Measurements from ENCODE around the gene BTBD9. TPM values are rescaled to one million over a fixed set of nuclear protein-coding genes. Genes with fewer than 3 reads are reported as not detected.

Gene BTBD9
- total RNA-seq, 5 donors from 2014 or later (not counting 1 experiment from before 2014, with no cell fraction given) = 29.3 to 67.7 (median 38.1) TPM

DNA sequence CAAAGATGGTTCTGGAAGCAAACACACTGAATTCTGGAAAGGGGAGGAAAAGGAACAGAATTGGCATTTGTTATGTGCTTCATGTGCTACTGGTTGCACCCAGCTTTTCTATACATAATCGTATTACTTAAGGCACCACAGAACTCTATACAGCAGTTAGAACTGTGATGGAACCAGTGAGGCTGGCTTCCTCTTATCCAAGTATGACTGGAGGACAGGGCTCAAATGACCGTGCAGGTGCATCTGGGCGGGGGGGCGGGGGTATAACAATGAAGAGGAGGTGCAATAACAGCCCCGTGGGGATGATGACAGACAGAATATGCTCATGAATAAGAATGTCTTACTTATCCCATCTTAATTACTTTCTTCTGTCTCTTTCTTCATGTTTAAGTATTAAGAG is 144.2 kb downstream of the BTBD9 start:
- POLR2A ChIA-PET = no interaction called here
- no peak for ATAC-seq (replicated peaks in 1 of 4)
- H3K9me3 Mint-ChIP-seq = no peaks in the 10 kb centered on the region

DNA sequence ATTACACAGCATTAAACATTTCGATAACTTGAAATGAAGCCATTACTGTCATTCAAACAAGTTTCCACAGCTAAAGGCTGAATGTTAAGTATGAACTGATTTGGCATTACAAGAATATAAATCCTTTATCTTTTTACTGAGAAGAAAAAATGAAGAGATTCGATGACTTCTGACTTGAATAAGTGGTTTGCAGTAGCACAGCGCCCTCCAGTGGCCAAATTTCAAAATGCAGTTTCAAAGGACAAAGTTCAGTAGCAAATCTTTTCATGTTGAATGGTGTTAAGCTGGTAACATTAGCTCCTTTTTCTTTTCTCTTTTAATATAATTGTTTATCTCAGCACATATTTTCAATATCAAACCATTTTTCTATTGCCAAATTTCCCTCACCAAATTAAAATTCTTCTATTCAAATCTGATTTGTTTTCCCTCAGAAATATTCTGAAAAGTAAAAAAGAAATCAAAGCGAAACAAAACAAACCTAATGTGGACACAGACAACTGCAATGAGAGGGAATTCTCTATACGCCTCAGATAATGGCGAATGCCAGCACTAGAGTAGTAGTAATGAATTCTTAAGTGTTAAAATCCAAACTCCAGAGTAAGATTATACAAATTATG is 145.7 kb downstream of the BTBD9 start:
- Mint-ChIP-seq H3K27ac (no peak overlapping the region), H3K4me1 (peaks cover 0 to 4% (median 4%) of the 10 kb centered on the region in 3 donors)
- WGBS (ENCODE audit: insufficient coverage) = no CpG with 5 or more reads among the region's 6 CpGs

More for the DNA sequence above, 144.2 kb downstream of the BTBD9 start:
- Histone ChIP-seq H3K9me3 (no peaks in the 10 kb centered on the region), H3K4me3 (ENCODE audit: control insufficient read depth in 1 of 2, extremely low read depth in 1 of 2, low read length in 1 of 2) (no peak overlapping the region), H3K36me3 (ENCODE audit: control insufficient read depth in 2 of 2, extremely low read depth in 1 of 2, insufficient read depth in 1 of 2, low read length in 1 of 2) (no peaks in the 10 kb centered on the region), H3K27me3 (replicated peaks in 1 of 2; ENCODE audit: control insufficient read depth in 2 of 2, extremely low read depth in 1 of 2, insufficient read depth in 2 of 2, low read length in 1 of 2) (no peaks in the 10 kb centered on the region), H3K4me1 (ENCODE audit: control insufficient read depth in 1 of 2, extremely low read depth in 1 of 2, insufficient read depth in 2 of 2, low read length in 2 of 2) (no peaks in the 10 kb centered on the region), H3K27ac (ENCODE audit: low read length) (no peak overlapping the region)
- no peaks in the 10 kb centered on the region for H3K27me3 Mint-ChIP-seq
- no peaks in the 10 kb centered on the region for H3K36me3 Mint-ChIP-seq
- CTCF ChIA-PET = interaction anchor here in 1 of 2 donors (0.9 kb wide), 1 partner anchor 10 kb away, joined by 3 read pairs; no protein-coding TSS in a partner anchor
- H3K4me3 Mint-ChIP-seq = no peak overlapping the region
- WGBS (ENCODE audit: insufficient coverage) = no CpG with 5 or more reads among the region's 5 CpGs
- peaks cover 0 to 4% (median 4%) of the 10 kb centered on the region in 3 donors for H3K4me1 Mint-ChIP-seq
- H3K27ac Mint-ChIP-seq = no peak overlapping the region
- DNase-seq = no peak

DNA sequence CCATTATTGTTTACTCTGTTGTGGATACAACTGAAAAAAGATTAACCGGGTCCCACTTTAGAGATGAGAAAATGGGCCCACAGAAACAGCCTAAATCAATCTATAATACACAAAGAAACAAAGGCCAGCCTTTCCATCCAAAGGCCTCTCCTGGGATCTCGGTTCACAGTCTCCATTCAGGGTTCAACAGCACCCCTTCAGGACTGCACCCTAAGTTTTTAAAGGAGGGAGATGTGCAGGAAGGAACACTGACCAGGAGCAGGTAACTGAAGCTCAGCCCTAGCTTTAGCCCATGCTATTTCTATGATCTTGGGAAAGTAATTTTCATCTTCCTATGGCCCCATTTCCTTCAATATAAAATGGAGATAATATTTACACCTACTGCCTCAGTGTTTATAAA is 147.7 kb downstream of the BTBD9 start:
- H3K36me3 Mint-ChIP-seq = peaks cover 9% of the 10 kb centered on the region
- ATAC-seq (replicated peaks in 1 of 4) = no peak
- no peak overlapping the region for H3K27ac Mint-ChIP-seq

More for the DNA sequence above, 145.7 kb downstream of the BTBD9 start:
- H3K27me3 Mint-ChIP-seq = no peaks in the 10 kb centered on the region
- H3K4me3 Mint-ChIP-seq = no peak overlapping the region
- DNase-seq (peak; percentile 28 to 84 (median 70)), ATAC-seq (replicated peaks in 1 of 4) (peak in 1 of 4 experiments; percentile 50)
- CTCF ChIA-PET = interaction anchor here (0.5 to 2.0 kb wide), 19 partner anchors 9 to 802 kb away, joined by 3 to 15 read pairs (median 3); no protein-coding TSS in a partner anchor
- Histone ChIP-seq H3K36me3 (ENCODE audit: control insufficient read depth in 2 of 2, extremely low read depth in 1 of 2, insufficient read depth in 1 of 2, low read length in 1 of 2) (no peaks in the 10 kb centered on the region), H3K4me3 (ENCODE audit: control insufficient read depth in 1 of 2, extremely low read depth in 1 of 2, low read length in 1 of 2) (no peak overlapping the region), H3K27ac (ENCODE audit: low read length) (no peak overlapping the region), H3K27me3 (replicated peaks in 1 of 2; ENCODE audit: control insufficient read depth in 2 of 2, extremely low read depth in 1 of 2, insufficient read depth in 2 of 2, low read length in 1 of 2) (no peaks in the 10 kb centered on the region), H3K4me1 (ENCODE audit: control insufficient read depth in 1 of 2, extremely low read depth in 1 of 2, insufficient read depth in 2 of 2, low read length in 2 of 2) (no peaks in the 10 kb centered on the region), H3K9me3 (no peaks in the 10 kb centered on the region)
- POLR2A ChIA-PET = interaction anchor here in 1 of 2 donors (0.6 kb wide), 1 partner anchor 12 kb away, joined by 3 read pairs; no protein-coding TSS in a partner anchor
- peaks cover 5% of the 10 kb centered on the region for H3K36me3 Mint-ChIP-seq
- H3K9me3 Mint-ChIP-seq = no peaks in the 10 kb centered on the region

DNA sequence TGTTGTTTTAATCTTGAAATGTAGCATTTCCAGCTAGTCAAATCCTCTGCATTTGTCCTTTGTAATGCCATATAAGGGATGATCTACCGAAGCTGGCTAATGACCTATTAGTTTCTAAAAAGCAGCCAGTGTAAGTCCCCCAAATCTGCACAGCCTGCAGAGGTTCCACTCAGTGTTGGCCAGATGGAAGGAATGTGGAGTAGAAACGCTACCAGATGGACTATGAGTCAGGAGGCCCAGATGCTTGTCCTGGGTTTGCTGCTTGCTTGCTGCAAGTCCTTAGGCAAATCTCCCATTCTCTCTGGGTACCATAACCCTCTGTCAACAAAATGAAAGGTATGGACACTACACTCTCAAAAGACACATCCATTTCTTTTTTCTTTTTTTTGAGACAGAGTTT is 149.8 kb downstream of the BTBD9 start:
- H3K4me1 Mint-ChIP-seq = peaks cover 4 to 6% (median 4%) of the 10 kb centered on the region in 3 donors
- no peaks in the 10 kb centered on the region for H3K27me3 ChIP-seq (replicated peaks in 1 of 2; ENCODE audit: control insufficient read depth in 2 of 2, extremely low read depth in 1 of 2, insufficient read depth in 2 of 2, low read length in 1 of 2)

More for the DNA sequence above, 147.7 kb downstream of the BTBD9 start:
- WGBS (ENCODE audit: insufficient coverage) = no CpG with 5 or more reads among the region's 2 CpGs
- no peaks in the 10 kb centered on the region for H3K36me3 ChIP-seq (ENCODE audit: control insufficient read depth in 2 of 2, extremely low read depth in 1 of 2, insufficient read depth in 1 of 2, low read length in 1 of 2)
- ChIA-PET CTCF (no interaction called here), POLR2A (no interaction called here)
- Mint-ChIP-seq H3K4me1 (peaks cover 0 to 4% (median 4%) of the 10 kb centered on the region in 3 donors), H3K27me3 (no peaks in the 10 kb centered on the region), H3K9me3 (no peaks in the 10 kb centered on the region), H3K4me3 (no peak overlapping the region)
- no peaks in the 10 kb centered on the region for H3K27me3 ChIP-seq (replicated peaks in 1 of 2; ENCODE audit: control insufficient read depth in 2 of 2, extremely low read depth in 1 of 2, insufficient read depth in 2 of 2, low read length in 1 of 2)
- H3K4me3 ChIP-seq (ENCODE audit: control insufficient read depth in 1 of 2, extremely low read depth in 1 of 2, low read length in 1 of 2) = no peak overlapping the region
- H3K9me3 ChIP-seq = no peaks in the 10 kb centered on the region
- no peak overlapping the region for H3K27ac ChIP-seq (ENCODE audit: low read length)
- no peaks in the 10 kb centered on the region for H3K4me1 ChIP-seq (ENCODE audit: control insufficient read depth in 1 of 2, extremely low read depth in 1 of 2, insufficient read depth in 2 of 2, low read length in 2 of 2)
- no peak for DNase-seq

DNA sequence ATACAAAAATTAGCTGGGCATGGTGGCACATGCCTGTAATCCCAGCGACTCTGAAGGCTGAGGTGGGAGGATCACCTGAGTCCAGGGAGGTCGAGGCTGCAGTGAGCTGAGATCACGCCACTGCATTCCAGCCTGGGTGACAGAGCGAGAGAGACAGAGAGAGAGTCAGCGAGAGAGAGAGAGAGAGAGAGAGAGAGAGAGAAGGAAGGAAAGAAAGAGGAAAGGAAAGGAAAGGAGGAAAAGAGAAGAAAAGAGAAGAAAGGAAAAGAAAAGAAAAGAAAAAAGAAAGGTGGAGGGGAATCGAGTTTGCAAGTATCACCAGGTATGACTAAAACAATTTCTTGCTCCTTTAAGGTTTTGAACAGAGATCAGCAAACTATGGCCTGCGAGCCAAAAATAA is 152.3 kb downstream of the BTBD9 start:
- Histone ChIP-seq H3K27me3 (replicated peaks in 1 of 2; ENCODE audit: control insufficient read depth in 2 of 2, extremely low read depth in 1 of 2, insufficient read depth in 2 of 2, low read length in 1 of 2) (no peaks in the 10 kb centered on the region), H3K4me1 (ENCODE audit: control insufficient read depth in 1 of 2, extremely low read depth in 1 of 2, insufficient read depth in 2 of 2, low read length in 2 of 2) (no peaks in the 10 kb centered on the region), H3K9me3 (no peaks in the 10 kb centered on the region), H3K36me3 (ENCODE audit: control insufficient read depth in 2 of 2, extremely low read depth in 1 of 2, insufficient read depth in 1 of 2, low read length in 1 of 2) (peaks cover 0 to 5% of the 10 kb centered on the region in 2 donors), H3K4me3 (ENCODE audit: control insufficient read depth in 1 of 2, extremely low read depth in 1 of 2, low read length in 1 of 2) (no peak overlapping the region), H3K27ac (ENCODE audit: low read length) (no peak overlapping the region)
- ChIA-PET POLR2A (no interaction called here), CTCF (no interaction called here)
- ATAC-seq (replicated peaks in 1 of 4) = no peak
- Mint-ChIP-seq H3K27me3 (no peaks in the 10 kb centered on the region), H3K4me3 (no peak overlapping the region), H3K9me3 (no peaks in the 10 kb centered on the region), H3K27ac (no peak overlapping the region), H3K4me1 (peaks cover 0 to 6% (median 0%) of the 10 kb centered on the region in 3 donors), H3K36me3 (peaks cover 13% of the 10 kb centered on the region)
- 74% methylated on average over 5 of the region's 7 CpGs for WGBS (ENCODE audit: insufficient coverage)
- DNase-seq = no peak

More for the DNA sequence above, 149.8 kb downstream of the BTBD9 start:
- peaks cover 0 to 5% of the 10 kb centered on the region in 2 donors for H3K36me3 ChIP-seq (ENCODE audit: control insufficient read depth in 2 of 2, extremely low read depth in 1 of 2, insufficient read depth in 1 of 2, low read length in 1 of 2)
- DNase-seq (no peak), ATAC-seq (replicated peaks in 1 of 4) (no peak)
- no peaks in the 10 kb centered on the region for H3K27me3 Mint-ChIP-seq
- H3K4me1 ChIP-seq (ENCODE audit: control insufficient read depth in 1 of 2, extremely low read depth in 1 of 2, insufficient read depth in 2 of 2, low read length in 2 of 2) = no peaks in the 10 kb centered on the region
- no peaks in the 10 kb centered on the region for H3K9me3 Mint-ChIP-seq
- no peaks in the 10 kb centered on the region for H3K9me3 ChIP-seq
- no peak overlapping the region for H3K27ac ChIP-seq (ENCODE audit: low read length)
- ChIA-PET CTCF (no interaction called here), POLR2A (no interaction called here)
- peaks cover 13% of the 10 kb centered on the region for H3K36me3 Mint-ChIP-seq
- H3K4me3 ChIP-seq (ENCODE audit: control insufficient read depth in 1 of 2, extremely low read depth in 1 of 2, low read length in 1 of 2) = no peak overlapping the region
- no peak overlapping the region for H3K4me3 Mint-ChIP-seq
- no peak overlapping the region for H3K27ac Mint-ChIP-seq
- 93% methylated on average over 2 of the region's 2 CpGs for WGBS (ENCODE audit: insufficient coverage)

DNA sequence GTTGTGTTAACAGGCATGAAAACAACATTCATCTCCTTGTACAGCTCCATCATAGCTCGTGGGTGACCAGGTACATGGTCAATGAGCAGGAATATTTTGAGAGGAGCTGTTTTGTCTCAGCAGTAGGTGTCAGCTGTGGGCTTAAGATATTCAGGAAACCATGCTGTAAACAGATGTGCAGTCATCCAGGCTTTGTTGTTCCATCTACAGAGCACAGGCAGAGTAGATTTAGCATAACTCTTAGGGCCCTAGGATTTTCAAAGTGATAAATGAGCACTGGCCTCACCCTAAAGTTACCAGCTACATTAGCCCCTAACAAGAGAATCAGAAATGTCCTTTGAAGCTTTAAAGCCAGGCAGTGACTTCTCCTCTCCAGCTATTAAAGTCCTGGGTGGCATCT is 154.2 kb downstream of the BTBD9 start:
- Histone ChIP-seq H3K27me3 (replicated peaks in 1 of 2; ENCODE audit: control insufficient read depth in 2 of 2, extremely low read depth in 1 of 2, insufficient read depth in 2 of 2, low read length in 1 of 2) (no peaks in the 10 kb centered on the region), H3K4me1 (ENCODE audit: control insufficient read depth in 1 of 2, extremely low read depth in 1 of 2, insufficient read depth in 2 of 2, low read length in 2 of 2) (no peaks in the 10 kb centered on the region), H3K36me3 (ENCODE audit: control insufficient read depth in 2 of 2, extremely low read depth in 1 of 2, insufficient read depth in 1 of 2, low read length in 1 of 2) (peaks cover 0 to 5% of the 10 kb centered on the region in 2 donors), H3K27ac (ENCODE audit: low read length) (no peak overlapping the region), H3K9me3 (no peaks in the 10 kb centered on the region), H3K4me3 (ENCODE audit: control insufficient read depth in 1 of 2, extremely low read depth in 1 of 2, low read length in 1 of 2) (no peak overlapping the region)
- Mint-ChIP-seq H3K4me3 (no peak overlapping the region), H3K36me3 (peaks cover 13% of the 10 kb centered on the region), H3K4me1 (peaks cover 0 to 6% (median 0%) of the 10 kb centered on the region in 3 donors), H3K27ac (no peak overlapping the region), H3K27me3 (no peaks in the 10 kb centered on the region), H3K9me3 (no peaks in the 10 kb centered on the region)
- DNase-seq = no peak
- ChIA-PET POLR2A (no interaction called here), CTCF (interaction anchor here in 1 of 2 donors (1.1 kb wide), 1 partner anchor 9 kb away, joined by 3 read pairs; no protein-coding TSS in a partner anchor)
- WGBS (ENCODE audit: insufficient coverage) = no CpG with 5 or more reads among the region's 1 CpG
- ATAC-seq (replicated peaks in 1 of 4) = no peak

All from T-cell (primary cell).